K562 (cell line): ENCODE data around the gene RERE. TPM values are rescaled to one million over a fixed set of nuclear protein-coding genes. Genes with fewer than 3 reads are reported as not detected.

Experiments used
- ATF1 ChIP-seq, 2 experiments: fragments of 450-650 bp in 1 of 2; IDR thresholded peaks; 2 replicates each; pipeline ENCODE4 v1.6.1; 2016; ENCODE audit warnings: missing compliant biosample characterization in 1 of 2, missing genetic modification characterization in 1 of 2
- BRCA1 ChIP-seq, 2 experiments: fragments of 450-650 bp in 1 of 2; sonication (generic) in 1 of 2; formaldehyde crosslinking in 1 of 2; IDR thresholded peaks; 2 replicates each; pipeline versions ENCODE4 v1.5.0 to v1.6.1; 2017 to 2020; ENCODE audit warnings: mild to moderate bottlenecking in 1 of 2, missing genetic modification reagents in 1 of 2
- CBX1 ChIP-seq: sonication (generic); IDR thresholded peaks from 2 replicates; pipeline ENCODE4 v1.6.1; 2016; ENCODE audit warnings: antibody characterized with exemption, low read depth, mild to moderate bottlenecking
- CREBBP ChIP-seq: IDR thresholded peaks from one replicate; pipeline ENCODE4 v1.6.1; 2012; ENCODE audit warnings: low read depth, mild to moderate bottlenecking, control low read depth, inconsistent platforms, low read length
- FOS ChIP-seq: IDR thresholded peaks from 3 replicates; pipeline ENCODE4 v1.6.1; 2011; ENCODE audit not compliant: insufficient read length; ENCODE audit errors: extremely low read depth
- GTF2F1 ChIP-seq: IDR thresholded peaks from 2 replicates; pipeline ENCODE4 v1.6.1; 2011; ENCODE audit warnings: low read depth, low read length, improper control_type of control experiment
- HMGN3 ChIP-seq: IDR thresholded peaks from 2 replicates; pipeline ENCODE4 v1.6.1; 2011; ENCODE audit warnings: borderline replicate concordance, low read depth, mild to moderate bottlenecking, mixed read lengths, low read length; ENCODE audit not compliant: insufficient read length; ENCODE audit errors: extremely low read depth
- KLF16 ChIP-seq: IDR thresholded peaks from 2 replicates; pipeline ENCODE4 v1.6.1; 2016; ENCODE audit warnings: antibody characterized with exemption
- MXI1 ChIP-seq: IDR thresholded peaks from 2 replicates; pipeline ENCODE4 v1.6.1; 2011; ENCODE audit warnings: low read depth, mild to moderate bottlenecking, improper control_type of control experiment, low read length
- RAD51 ChIP-seq: fragments of 450-650 bp; IDR thresholded peaks from 2 replicates; pipeline ENCODE4 v1.7.1; 2016; ENCODE audit warnings: low read depth, mild to moderate bottlenecking, borderline replicate concordance
- RBFOX2 ChIP-seq: fragments of 200-400 bp; formaldehyde crosslinking; IDR thresholded peaks from 2 replicates; pipeline ENCODE4 v1.6.1; 2017; ENCODE audit warnings: low read depth, mild to moderate bottlenecking, low read length, moderate library complexity
- RHOXF2B ChIP-seq: fragments of 250-450 bp; sonication (Bioruptor Pico); conservative IDR thresholded peaks from 2 replicates; pipeline ENCODE4 v1.5.1; 2021
- RREB1 ChIP-seq: fragments of 250-450 bp; sonication (Bioruptor Pico); IDR thresholded peaks from 2 replicates; pipeline ENCODE4 v1.4.0; 2020
- SMAD1 ChIP-seq: fragments of 150-350 bp; IDR thresholded peaks from 2 replicates; pipeline ENCODE4 v1.6.1; 2014; ENCODE audit warnings: low read length, low read depth; ENCODE audit not compliant: partially characterized antibody
- STAT5A ChIP-seq: IDR thresholded peaks from 2 replicates; pipeline ENCODE4 v1.6.1; 2012; ENCODE audit warnings: low read length, inconsistent platforms, borderline replicate concordance
- U2AF2 ChIP-seq: fragments of 200-400 bp; formaldehyde crosslinking; optimal IDR thresholded peaks from 2 replicates; pipeline ENCODE3; 2017; ENCODE audit warnings: low read depth, mild to moderate bottlenecking, low read length
- ZFP91 ChIP-seq: sonication (generic); formaldehyde crosslinking; IDR thresholded peaks from 2 replicates; pipeline ENCODE4 v1.8.0; 2022; ENCODE audit warnings: mild to moderate bottlenecking, missing genetic modification reagents
- ZFPM2 ChIP-seq: fragments of 250-450 bp; sonication (Bioruptor Pico); IDR thresholded peaks from 2 replicates; pipeline ENCODE4 v1.5.1; 2022; ENCODE audit warnings: mild to moderate bottlenecking
- ZNF561 ChIP-seq: fragments of 450-650 bp; formaldehyde crosslinking; conservative IDR thresholded peaks from 2 replicates; pipeline ENCODE4 v1.4.0; 2020; ENCODE audit warnings: mild to moderate bottlenecking, moderate library complexity
- ZNF57 ChIP-seq: fragments of 450-650 bp; formaldehyde crosslinking; IDR thresholded peaks from 2 replicates; pipeline ENCODE4 v1.4.0; 2020; ENCODE audit warnings: mild to moderate bottlenecking, moderate library complexity
- polyA plus RNA-seq, 8 experiments: library from polyadenylated mRNA; depleted of rRNA in 4 of 8; stranded (reverse) in 5 of 8; unstranded in 3 of 8; fragments of >200 nt; fragmentation: Nextera tagmentation in 2 of 8; fragmentation: Illumina TruSeq in 1 of 8; extraction: Ambion mirVana in 2 of 8; extraction: Trizol in 1 of 8; gene quantifications; 2 replicates each; pipeline versions ENCODE4 v1.2.1 to v1.2.3, GENCODE V29; 2011 to 2014; ENCODE audit warnings: inconsistent platforms in 1 of 8, missing spikeins in 1 of 8
- total RNA-seq, 7 experiments: library from RNA; depleted of rRNA in 6 of 7; stranded (reverse); fragments of >200 nt in 6 of 7; fragmentation: Illumina TruSeq in 2 of 7; extraction: Trizol in 2 of 7; gene quantifications; 2 replicates each; pipeline versions ENCODE4 v1.2.1 to v1.2.3, GENCODE V29; 2011 to 2021; ENCODE audit warnings: low replicate concordance in 1 of 7

RERE gene
- total and polyA plus RNA-seq, 9 of the 15 experiments (the other 6 are each of a cell fraction or from before 2014, with no cell fraction given) = 3.0 to 51.5 (median 13.4) TPM

GRCh38 chr1:8702850-8703810 is 114.3 kb downstream of the RERE start (continued):
- TF ChIP-seq ZNF561 (CRISPR knock-in tag) (no peak), BRCA1 (IDR thresholded peaks at IDR 0.05) (no peak), BRCA1 (CRISPR knock-in tag; IDR thresholded peaks at IDR 0.05) (no peak), U2AF2 (no peak), STAT5A (peak; percentile 29; the same call in 1 of the 2 replicates), CBX1 (peak; percentile 85; the same call in 1 of the 2 replicates), FOS (no peak), ZFP91 (CRISPR knock-in tag) (peak; percentile 93), GTF2F1 (0 out of 2 replicates have a peak, but pooled peaks have one; percentile 29), KLF16 (peak; percentile 63; the same call in 1 of the 2 replicates), RREB1 (CRISPR knock-in tag) (peak; percentile 52; the same call in 1 of the 2 replicates), HMGN3 (peak; percentile 99), RAD51 (no peak), SMAD1 (no peak), MXI1 (peak; percentile 36; the same call in 1 of the 2 replicates), ZFPM2 (CRISPR knock-in tag) (0 out of 2 replicates have a peak, but pooled peaks have one; percentile 75), RHOXF2B (no peak), CREBBP (no peak), ZNF57 (no peak), ATF1 (CRISPR knock-in tag; IDR thresholded peaks at IDR 0.05) (no peak), ATF1 (tag; IDR thresholded peaks at IDR 0.05) (peak; percentile 75; the same call in 1 of the 2 replicates), RBFOX2 (peak; percentile 87)
